Inflammatory macrophage treated with lipopolysaccharide for 4 hours (primary cell): Measurements from ENCODE around the gene VASN.

Source experiments
- DNase-seq: peaks from one replicate; pipeline ENCODE4 v3.0.0-alpha.2; 2020

The VASN gene

GRCh38 chr16:4354512-4355409 is 16.9 kb upstream of the VASN start:
- DNase-seq = no peak

GRCh38 chr16:4356820-4357219 is 14.8 kb upstream of the VASN start:
- no peak for DNase-seq

- no peak for DNase-seq
Observed at GRCh38 chr16:4358236-4358635, 13.4 kb upstream of the VASN start.

DNA sequence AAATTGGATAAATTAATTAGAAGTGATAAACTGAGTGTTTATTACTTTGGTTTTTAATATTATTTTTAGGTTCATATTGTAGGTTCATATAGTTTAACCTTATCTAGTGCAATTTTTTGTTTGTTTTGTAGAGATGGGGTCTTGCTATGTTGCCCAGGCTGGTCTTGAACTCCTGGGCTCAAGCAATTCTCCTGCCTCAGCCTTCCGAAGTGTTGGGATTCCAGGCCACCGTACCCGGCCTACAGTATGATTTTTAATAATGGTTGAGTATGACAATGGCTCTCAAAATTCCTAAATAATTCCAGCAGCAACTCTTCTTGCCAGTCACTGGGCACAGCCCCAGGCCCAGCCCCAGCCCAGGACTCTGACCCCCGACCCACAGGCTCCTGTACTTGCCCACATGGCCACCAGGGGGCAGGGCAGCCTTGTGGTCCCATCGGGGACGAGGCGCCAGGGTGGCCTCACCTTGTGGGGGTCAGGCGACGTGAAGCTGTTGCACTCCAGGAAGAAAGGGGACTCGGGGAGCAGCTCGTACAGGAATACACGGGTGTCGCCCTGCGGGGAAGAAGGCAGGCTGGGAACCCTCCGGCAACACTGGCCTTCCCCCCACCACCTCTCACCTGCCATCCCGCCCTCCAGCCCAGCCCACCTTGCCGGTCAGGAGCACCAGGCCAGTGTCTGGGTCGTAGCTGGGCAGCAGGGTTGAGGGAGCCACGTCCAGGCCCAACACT is 12.7 kb upstream of the VASN start:
- peak; percentile 11 for DNase-seq

GRCh38 chr16:4359914-4360313 is 11.7 kb upstream of the VASN start:
- no peak for DNase-seq

- DNase-seq = no peak
Observed at GRCh38 chr16:4360538-4361021, 11.1 kb upstream of the VASN start.

DNA sequence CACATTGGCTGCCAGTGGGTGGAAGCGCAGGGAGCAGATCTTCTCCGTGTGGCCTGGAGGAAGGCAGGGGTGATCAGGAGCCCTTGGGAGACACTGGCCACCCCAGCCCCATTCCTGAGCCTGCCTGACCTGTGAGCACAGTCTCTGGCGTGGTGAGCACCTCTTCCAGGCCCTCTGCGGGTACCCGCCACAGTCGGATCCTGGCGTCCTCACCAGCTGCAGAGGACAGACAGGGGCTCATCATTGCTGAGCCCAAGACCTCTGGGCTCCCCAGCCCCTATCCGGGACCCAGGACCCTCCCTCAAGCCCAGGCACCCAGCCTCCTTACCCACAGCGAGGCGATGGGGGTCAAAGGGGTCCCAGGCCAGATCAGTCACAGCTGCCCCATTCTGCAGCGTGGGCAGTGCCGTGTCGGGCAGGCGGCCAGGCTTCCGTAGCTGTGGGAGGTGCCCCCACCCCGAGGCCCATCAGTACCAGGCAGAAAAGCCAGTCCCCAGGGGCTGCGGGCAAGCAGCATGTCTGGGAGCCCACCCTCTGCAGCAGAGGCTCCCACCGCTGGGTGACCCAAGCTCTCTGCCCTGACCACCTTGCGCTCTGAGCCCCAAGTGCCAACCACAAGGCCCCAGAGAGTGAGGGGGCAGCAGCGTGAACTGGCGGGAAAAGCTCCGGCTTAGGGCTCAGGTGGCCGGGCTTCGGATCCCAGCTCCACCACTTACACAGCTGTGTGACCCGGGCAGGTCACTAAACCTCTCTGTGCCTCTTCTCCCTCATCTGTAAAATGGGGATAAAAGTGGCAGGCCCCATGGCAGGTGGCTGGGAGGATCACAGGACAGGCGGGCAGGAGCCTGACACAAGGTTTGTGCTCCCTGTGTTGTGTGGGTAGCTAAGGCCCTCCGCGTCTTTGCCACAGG is 10.4 kb upstream of the VASN start:
- no peak for DNase-seq

DNA sequence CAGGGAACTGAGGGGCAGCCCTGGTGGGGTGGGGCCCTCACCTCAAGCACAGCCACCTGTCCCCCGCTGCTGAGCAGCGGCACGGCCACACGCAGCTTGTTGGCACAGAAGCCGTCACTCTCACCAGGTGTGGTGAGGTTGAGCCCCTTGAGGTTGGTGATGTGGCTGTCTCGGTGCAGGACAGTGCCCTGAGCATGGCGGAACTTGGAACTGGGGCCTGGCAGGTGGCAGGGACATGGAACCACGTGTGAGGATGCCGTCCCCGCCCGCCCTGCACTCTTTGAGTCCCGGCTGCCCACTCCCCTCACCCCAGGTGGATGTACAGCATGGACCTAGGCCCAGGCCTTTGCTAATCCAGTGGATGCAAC is 9.7 kb upstream of the VASN start:
- DNase-seq = no peak

- no peak for DNase-seq
Observed at GRCh38 chr16:4362476-4363135, 9.0 kb upstream of the VASN start.

GRCh38 chr16:4364196-4365013 is 7.2 kb upstream of the VASN start:
- DNase-seq = no peak

- no peak for DNase-seq
Observed at GRCh38 chr16:4365014-4365406, 6.6 kb upstream of the VASN start.

DNA sequence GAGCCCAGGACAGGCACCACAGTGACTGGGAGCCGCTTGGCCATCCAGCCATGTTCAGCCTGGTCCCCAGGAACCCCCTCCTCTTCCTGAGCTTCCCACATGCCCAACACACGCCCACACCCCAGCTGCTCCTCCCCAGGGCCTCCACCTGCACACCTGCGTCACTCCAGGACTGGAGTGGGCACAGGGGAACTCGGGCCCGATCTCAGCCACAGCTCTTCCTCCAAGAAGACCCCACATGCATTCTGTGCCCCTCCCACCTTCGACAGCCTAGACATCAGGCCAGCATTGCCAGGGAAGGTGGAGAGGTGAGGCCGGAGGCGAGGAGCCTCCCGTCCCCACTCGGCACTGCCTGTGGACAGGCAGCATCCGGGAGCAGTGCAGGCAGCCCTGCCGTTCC is 6.0 kb upstream of the VASN start:
- DNase-seq = no peak

- DNase-seq = no peak
Observed at GRCh38 chr16:4366016-4366415, 5.6 kb upstream of the VASN start.

- no peak for DNase-seq
Observed at GRCh38 chr16:4367393-4367856, 4.2 kb upstream of the VASN start.

DNA sequence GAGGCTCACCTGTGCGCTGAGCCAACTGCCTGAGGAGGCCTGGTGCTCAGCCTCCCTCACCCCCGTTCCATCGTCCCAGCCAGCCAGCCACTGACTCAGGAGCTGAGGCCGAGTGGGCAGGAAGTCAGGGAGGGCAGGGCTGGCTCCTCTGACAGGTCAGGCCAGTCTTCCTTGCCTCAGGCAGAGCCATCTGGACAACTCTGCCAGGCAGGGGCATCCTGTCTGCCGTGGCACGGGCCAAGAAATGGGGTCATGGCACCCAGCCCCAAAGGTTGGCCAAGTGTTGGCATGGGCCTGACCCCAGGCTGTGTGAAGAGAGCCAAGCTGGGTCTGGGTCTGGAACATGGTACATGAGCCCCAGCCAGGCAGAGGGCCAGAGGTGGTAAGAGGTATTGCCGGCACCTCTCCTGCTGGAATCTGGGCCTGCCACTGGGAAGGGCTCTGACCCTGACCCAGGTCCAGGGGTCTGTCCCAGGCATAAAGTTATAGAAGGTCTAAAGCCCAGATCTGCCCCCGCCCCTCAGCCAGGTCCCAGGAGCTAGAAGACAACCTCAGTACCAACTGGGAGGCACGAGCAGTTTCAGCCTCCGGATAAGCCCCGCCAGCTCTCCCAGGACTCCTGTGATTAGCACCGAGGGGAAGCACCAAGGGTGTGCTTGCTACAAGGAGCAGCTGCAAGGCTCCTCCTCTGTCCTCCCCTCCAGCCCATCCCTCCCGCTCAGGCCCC is 2.5 kb upstream of the VASN start:
- DNase-seq = no peak

DNA sequence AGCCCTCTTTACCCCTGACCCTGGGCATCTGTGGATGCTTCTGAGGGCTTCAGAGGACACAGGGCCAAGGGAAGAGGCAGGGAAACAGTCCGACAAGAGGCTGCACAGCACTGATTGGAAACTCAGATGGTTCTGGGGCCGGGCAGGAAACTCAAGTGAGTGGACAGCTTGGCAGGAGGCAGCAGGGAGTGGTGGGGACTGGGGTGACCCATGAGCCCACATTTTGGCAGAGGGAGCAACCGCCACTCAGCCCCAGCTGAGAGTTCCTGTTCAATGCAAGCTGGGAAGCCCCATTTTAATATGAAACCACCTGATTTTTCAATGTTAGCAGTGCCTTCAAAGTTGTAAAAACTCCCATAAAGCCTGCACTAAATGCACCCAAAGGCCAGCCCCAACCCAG is 1.5 kb upstream of the VASN start:
- DNase-seq = no peak

DNA sequence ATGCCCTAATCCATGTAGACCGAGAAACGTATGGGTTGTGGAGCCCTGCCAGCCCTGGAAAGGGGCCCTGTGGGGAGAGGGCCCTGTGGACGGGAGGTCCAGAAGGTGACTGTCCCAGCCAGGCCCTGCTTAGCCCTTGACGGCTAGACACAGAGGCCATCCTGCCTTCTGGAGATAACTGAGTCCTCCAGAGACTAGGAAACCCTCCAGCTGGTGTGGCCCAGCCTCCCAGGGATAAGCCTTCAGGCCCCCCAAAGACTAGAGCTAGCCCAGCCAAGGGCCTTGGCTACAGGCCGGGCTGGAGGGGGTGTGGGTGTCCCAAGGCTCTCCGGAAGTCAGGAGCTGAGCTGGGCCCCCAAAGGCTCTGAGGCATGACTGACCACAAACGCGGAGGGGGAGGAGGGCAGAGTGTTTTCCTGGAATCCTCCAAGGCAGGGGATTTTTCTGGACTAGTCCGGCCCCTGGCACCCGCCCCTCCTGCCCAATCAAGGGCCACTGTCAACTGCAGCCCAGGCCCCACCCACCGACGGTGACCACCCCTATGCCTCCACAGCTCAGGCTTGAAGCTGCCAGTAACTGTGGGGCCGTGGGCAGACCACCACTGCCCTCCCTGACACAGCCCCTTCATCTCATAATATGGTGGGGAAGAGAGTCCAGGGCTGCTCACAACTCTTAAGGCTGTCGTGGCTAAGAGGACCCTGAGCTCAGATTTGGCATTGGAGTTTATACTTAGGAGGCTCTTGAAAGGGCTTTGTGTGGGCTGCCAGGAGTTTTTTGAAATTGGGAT is 885 bp upstream of the VASN start:
- DNase-seq = no peak

DNA sequence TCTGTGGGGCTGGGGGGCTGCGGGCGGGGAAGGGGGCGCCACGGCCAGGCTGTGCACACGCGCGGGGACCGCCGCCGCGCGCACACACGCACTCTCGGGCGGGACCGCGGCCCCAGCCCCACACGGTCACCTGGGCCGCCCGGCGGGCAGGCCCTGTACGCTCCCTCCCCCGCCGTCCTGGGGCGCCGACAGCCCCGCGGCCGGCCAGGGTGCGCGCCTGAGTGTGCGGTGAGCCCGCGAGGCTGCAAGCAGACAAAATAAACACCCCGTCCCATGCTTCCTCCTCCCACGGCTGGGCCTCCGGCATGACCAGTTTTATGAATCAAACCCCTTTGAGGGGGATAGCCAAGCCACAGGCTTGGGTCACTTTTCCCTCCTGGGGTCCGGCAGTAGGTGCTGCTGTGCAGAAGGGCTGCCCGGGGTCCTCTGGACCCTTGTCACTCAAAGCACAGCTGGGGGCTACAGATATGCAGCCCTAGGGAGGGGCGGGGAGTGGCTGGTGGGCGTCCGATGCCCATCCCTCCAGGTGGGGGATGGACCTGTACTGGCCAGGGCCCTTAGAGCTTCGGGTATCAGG is 441 bp downstream of the VASN start:
- no peak for DNase-seq

DNA sequence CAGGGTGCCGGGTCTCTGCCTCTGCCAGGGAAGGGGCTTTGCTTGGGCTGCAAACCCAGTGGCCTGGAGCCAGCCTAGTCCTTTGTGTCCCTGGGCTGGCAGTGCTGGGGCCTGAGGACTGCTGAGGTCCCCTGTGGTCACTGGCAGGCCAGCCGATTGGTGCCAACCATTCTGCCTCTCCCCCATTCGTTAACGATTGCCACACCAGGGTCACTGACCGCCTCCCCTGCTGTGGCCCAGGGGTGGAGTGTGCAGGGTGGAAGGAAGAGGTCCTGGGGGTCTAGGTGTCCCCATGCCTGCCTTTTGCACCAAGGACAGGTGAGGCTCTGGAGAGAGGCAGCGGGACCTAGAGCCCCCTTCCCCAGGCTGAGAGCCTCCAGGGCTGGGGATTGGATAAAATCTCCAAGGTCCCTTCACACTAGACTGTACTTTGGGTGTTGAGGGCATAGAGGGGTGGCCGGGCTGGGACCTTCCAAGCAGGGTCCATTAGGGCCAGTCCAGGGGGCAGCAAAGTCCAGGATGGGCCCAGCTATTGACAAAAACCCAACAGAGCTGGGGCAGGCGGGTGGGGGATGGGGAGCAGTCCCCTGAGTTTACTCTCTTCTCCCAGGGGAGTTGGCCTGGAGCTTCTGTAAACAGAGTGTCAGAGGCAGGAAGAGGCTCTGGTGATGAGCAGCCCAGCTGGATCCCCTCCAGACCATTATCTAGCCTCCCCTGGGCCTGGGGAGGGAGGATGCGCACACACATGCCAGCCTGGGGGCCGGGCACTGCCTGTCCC is 1.1 kb downstream of the VASN start:
- DNase-seq = no peak
